ENCODE data around the gene POLA1. TPM values are rescaled to one million over a fixed set of nuclear protein-coding genes. Genes with fewer than 3 reads are reported as not detected.
"Not testable (repeated sequence)": the region's sequence is repeated elsewhere in the genome, so short reads cannot be mapped to it uniquely, and the experiment has no call there.

POLA1 gene
- total and polyA plus RNA-seq, 2 experiments from 2014 or later: 19.4 to 22.9 TPM

DNA sequence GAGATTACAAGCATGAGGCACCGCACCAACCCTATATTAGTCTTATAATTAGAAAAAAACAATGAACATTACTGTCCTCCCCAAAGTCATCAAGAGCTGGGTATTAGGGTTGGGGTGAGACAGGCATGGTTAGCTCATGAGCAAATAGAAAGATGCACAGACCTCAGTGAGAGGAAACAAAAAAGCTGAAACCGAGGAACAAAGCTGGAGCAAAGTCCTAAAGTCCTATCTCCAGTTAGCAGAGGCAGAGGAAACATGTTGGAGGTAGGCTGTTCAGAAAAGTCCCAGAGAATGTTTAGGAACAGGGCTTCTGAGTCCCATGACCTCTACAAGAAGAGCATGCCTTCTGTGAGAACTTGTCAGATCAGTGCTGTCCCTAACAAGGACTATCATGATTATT lies 41.9 kb upstream of the POLA1 start:
- DNase-seq (ENCODE audit: low read depth in 1 of 2, low spot score in 1 of 2): no peak
- Histone ChIP-seq H3K4me1 (ENCODE audit: low read depth) (peaks cover 9% of the 10 kb centered on the region), H3K36me3 (no peaks in the 10 kb centered on the region), H3K9me3 (ENCODE audit: low read depth) (no peaks in the 10 kb centered on the region), H3K4me3 (no peak overlapping the region), H3K27ac (no peak overlapping the region), H3K27me3 (no peaks in the 10 kb centered on the region)
- TF ChIP-seq, protein P1, sequence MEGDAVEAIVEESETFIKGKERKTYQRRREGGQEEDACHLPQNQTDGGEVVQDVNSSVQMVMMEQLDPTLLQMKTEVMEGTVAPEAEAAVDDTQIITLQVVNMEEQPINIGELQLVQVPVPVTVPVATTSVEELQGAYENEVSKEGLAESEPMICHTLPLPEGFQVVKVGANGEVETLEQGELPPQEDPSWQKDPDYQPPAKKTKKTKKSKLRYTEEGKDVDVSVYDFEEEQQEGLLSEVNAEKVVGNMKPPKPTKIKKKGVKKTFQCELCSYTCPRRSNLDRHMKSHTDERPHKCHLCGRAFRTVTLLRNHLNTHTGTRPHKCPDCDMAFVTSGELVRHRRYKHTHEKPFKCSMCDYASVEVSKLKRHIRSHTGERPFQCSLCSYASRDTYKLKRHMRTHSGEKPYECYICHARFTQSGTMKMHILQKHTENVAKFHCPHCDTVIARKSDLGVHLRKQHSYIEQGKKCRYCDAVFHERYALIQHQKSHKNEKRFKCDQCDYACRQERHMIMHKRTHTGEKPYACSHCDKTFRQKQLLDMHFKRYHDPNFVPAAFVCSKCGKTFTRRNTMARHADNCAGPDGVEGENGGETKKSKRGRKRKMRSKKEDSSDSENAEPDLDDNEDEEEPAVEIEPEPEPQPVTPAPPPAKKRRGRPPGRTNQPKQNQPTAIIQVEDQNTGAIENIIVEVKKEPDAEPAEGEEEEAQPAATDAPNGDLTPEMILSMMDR (IDR thresholded peaks at IDR 0.05; ENCODE audit: low read depth, low read length): no peak

DNA sequence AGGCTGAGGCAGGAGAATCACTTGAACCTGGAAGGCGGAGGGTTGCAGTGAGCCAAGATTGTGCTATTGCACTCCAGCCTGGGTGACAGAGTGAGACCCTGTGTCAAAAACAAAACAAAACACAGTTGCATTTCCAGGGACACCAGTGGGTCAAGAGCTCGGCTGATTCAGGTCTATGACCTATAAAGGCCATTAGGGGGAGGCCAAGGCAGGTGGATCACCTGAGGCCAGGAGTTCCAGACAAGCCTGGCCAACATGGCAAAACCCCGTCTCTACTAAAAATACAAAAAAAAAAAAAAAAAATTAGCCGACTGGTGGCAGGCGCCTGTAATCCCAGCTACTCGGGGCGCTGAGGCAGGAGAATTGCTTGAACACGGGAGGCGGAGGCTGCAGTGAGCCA lies 38.0 kb upstream of the POLA1 start:
- not testable (repeated sequence) for H3K4me3 ChIP-seq; H3K27me3 ChIP-seq; H3K9me3 ChIP-seq (ENCODE audit: low read depth); H3K27ac ChIP-seq; H3K36me3 ChIP-seq; DNase-seq (ENCODE audit: low read depth in 1 of 2, low spot score in 1 of 2); H3K4me1 ChIP-seq (ENCODE audit: low read depth)

DNA sequence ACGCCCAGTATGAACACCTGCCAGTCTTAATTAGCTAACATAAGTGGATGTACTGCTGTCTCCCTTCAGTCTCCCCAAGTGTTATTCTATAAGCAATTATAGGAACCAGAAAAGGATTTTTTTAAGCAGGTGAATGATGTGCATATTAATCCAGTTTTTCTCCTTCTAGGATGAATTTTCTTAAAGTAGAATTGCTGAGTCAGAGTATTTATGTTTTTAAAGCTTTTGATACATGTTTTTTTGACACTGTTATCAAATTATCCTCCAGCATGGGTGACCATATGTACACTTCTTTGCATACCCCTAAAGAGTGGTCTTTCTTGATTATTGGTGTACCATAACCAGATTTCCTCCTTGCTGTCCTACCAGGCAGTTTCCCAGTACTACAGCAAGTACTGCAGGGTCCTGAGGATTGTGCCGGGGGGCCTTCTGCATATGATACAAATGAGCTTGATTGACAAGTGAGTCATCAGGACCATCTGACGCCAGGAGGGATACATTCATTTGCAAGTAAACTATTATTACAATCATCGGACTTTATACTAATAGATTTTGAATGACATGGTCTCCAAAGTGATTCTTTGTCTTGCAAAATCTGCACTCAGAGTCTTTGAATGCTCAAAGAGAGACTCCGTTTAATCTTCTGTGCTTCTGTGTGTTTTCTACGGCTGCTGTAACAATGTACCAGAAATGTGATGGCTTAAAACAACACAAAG lies 35.9 kb upstream of the POLA1 start:
- Histone ChIP-seq H3K36me3 (no peaks in the 10 kb centered on the region), H3K27ac (no peak overlapping the region), H3K4me1 (ENCODE audit: low read depth) (no peaks in the 10 kb centered on the region), H3K9me3 (ENCODE audit: low read depth) (no peaks in the 10 kb centered on the region), H3K4me3 (no peak overlapping the region), H3K27me3 (no peaks in the 10 kb centered on the region)
- no peak for DNase-seq (ENCODE audit: low read depth in 1 of 2, low spot score in 1 of 2)
- TF ChIP-seq, protein P1 (IDR thresholded peaks at IDR 0.05; ENCODE audit: low read depth, low read length): no peak

DNA sequence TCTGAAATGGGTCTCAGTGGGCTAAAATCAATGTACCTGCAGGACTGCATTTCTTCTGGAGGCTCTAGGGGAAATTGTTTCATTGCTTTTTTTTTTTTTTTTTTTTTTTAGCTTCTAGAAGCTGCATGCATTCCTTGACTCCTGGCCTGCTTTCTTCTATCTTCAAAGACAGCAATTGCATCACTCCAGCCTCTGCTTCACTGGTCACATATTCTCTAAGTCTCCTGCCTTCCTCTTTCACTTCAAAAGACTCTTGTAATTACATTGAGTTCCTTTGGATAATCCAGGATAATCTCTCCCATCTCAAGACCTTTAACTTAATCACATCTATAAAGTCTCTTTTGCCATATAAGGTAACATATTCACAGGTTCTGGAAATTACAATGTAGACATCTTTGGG lies 35.3 kb upstream of the POLA1 start:
- H3K27ac ChIP-seq: no peak overlapping the region
- DNase-seq (ENCODE audit: low read depth in 1 of 2, low spot score in 1 of 2): peak in 1 of 2 donors; percentile 52

DNA sequence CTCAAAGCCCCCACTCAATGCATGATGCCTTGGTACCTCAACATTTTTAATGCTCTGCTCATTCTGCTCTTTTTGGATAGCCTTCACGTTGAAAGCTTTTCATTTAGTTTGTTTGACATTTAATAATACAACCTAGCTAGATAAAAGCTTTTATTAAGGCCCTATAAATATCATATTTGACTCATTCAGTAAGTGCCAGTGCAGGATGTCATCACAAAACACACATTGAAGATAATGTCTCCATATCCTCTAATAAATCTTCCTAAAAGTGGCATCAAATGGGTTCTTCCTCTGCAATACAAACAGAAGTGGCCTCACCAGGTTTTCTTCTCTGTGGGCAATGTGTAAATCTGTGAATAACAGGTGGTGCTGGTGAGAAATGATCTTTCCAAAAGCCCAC lies 34.6 kb upstream of the POLA1 start:
- Histone ChIP-seq H3K9me3 (ENCODE audit: low read depth) (no peaks in the 10 kb centered on the region), H3K4me3 (no peak overlapping the region), H3K4me1 (ENCODE audit: low read depth) (no peaks in the 10 kb centered on the region), H3K27me3 (no peaks in the 10 kb centered on the region), H3K36me3 (no peaks in the 10 kb centered on the region), H3K27ac (no peak overlapping the region)
- TF ChIP-seq, protein P1 (IDR thresholded peaks at IDR 0.05; ENCODE audit: low read depth, low read length): no peak
- DNase-seq (ENCODE audit: low read depth in 1 of 2, low spot score in 1 of 2): no peak

More for the DNA sequence above, 35.3 kb upstream of the POLA1 start:
- no peaks in the 10 kb centered on the region for H3K27me3 ChIP-seq
- TF ChIP-seq, protein P1 (IDR thresholded peaks at IDR 0.05; ENCODE audit: low read depth, low read length): no peak
- no peaks in the 10 kb centered on the region for H3K4me1 ChIP-seq (ENCODE audit: low read depth)
- no peak overlapping the region for H3K4me3 ChIP-seq
- H3K36me3 ChIP-seq: no peaks in the 10 kb centered on the region
- H3K9me3 ChIP-seq (ENCODE audit: low read depth): no peaks in the 10 kb centered on the region

- TF ChIP-seq, protein P1 (IDR thresholded peaks at IDR 0.05; ENCODE audit: low read depth, low read length): no peak
- no peaks in the 10 kb centered on the region for H3K27me3 ChIP-seq
- no peak overlapping the region for H3K27ac ChIP-seq
- no peaks in the 10 kb centered on the region for H3K4me1 ChIP-seq (ENCODE audit: low read depth)
- no peak overlapping the region for H3K4me3 ChIP-seq
- no peak for DNase-seq (ENCODE audit: low read depth in 1 of 2, low spot score in 1 of 2)
- H3K36me3 ChIP-seq: no peaks in the 10 kb centered on the region
- no peaks in the 10 kb centered on the region for H3K9me3 ChIP-seq (ENCODE audit: low read depth)
Measured at GRCh38 chrX:24659646-24660045, 34.1 kb upstream of the POLA1 start.

All from cardiac muscle cell (in vitro differentiated cells and primary cell).